NCI-H2196 treated with DMSO at 0.1 percent for 48 hours (cell line): ENCODE results near the gene ZDHHC11B.

ENCODE experiments used
- DNase-seq: peaks from one replicate; lab custom pipeline; 2025; ENCODE audit not compliant: unreplicated experiment; lab: John Stamatoyannopoulos, UW

ZDHHC11B gene

GRCh38 chr5:664343-664993 lies 120.1 kb downstream of the ZDHHC11B start:
- DNase-seq = no peak

- DNase-seq = no peak
Observed at GRCh38 chr5:663436-664342, 120.8 kb downstream of the ZDHHC11B start.

DNA sequence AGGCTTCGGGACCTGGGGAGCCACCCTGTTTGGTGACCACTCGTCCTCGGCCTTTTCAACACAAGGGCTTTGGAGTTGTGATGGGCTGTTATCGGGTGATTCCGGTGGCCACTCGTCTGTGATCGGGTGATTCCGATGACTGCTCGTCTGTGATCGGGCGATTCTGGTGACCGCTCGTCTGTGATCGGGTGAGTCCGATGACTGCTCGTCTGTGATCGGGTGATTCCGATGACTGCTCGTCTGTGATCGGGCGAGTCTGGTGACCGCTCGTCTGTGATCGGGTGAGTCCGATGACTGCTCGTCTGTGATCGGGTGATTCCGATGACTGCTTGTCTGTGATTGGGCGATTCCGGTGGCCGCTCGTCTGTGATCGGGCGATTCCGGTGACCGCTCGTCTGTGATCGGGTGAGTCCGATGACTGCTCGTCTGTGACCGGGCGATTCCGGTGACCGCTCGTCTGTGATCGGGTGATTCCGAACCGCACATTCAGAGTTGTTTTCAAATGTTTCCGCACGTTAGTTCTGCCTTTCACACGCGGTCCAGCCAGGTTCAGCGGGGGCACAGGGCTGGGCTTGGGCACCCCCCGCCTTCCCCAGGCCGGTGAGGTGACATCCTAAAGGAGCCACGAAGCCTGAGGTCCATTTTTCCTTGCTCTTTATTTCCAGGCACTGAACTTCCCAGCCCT lies 121.6 kb downstream of the ZDHHC11B start:
- no peak for DNase-seq

DNA sequence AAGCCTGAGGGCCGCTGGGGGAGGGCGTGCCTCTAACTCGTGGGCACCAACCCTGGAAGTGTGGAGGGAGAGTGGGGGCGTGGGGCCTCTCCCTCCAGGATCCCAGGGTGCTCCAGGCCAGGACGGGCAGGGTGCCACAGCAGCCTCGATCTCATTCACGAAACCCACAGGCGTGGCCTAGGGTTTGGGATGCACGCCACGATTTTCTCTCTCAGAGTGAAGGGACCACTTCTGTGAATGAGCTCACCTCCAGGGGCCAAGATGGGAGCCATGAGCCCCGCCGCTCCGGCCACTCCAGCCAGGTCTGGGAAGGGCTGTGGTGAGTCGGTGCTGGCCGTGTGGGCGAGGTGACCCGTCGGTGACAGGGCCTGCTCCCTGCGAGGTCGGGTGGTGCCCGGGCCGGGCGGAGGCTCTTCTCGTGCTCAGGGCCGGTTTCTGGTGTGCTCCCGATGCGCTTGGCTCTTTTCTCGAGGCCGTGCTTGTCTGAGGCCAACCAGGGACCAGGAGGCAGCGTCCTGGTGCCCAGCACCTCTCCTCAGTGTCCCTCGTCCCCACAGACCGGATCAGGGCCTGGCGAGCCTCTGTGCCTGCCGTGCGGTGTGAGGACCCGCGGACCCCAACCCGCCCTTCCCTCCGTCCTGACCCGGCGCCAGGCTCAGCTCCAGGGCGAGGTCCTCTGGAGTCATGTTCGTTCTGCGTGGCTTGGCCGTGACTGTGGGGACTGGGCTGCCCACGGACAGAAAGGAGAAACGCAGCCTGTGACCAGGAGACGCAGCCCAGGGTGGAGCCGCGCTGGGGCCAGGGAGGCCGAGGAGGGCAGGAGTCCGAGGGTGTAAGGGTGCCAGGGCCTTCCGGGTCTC lies 122.4 kb downstream of the ZDHHC11B start:
- DNase-seq = no peak

GRCh38 chr5:660491-661030 lies 124.0 kb downstream of the ZDHHC11B start:
- DNase-seq = no peak
